ENCODE data around the gene ITGA3.

- TF ChIP-seq POLR2A (IDR thresholded peaks at IDR 0.05) (no peak), POLR2AphosphoS5 (IDR thresholded peaks at IDR 0.05) (no peak), CTCF (IDR thresholded peaks at IDR 0.05 in 8 of 11, conservative IDR thresholded peaks at IDR 0.05 in 3 of 11) (no peak)
These were observed 7.7 kb upstream of the ITGA3 start for GRCh38 chr17:50048146-50048720.

Measured in spleen (tissue), 7 donors.